SK-N-SH (cell line): ENCODE results near the gene FRMD5. TPM values are rescaled to one million over a fixed set of nuclear protein-coding genes. Genes with fewer than 3 reads are reported as not detected.

ENCODE experiments used
- CTCF ChIA-PET: fragments of 300-600, 350-600 bp; formaldehyde crosslinking; extraction: SDS; loops from one replicate; lab custom pipeline; 2021; lab: Yijun Ruan, JAX
- POLR2A ChIA-PET: fragments of 350-600 bp; sonication (Branson Sonifier 250); formaldehyde crosslinking; extraction: SDS; loops from one replicate; lab custom pipeline; 2020; ENCODE audit warnings: antibody characterized with exemption, inconsistent platforms; lab: Yijun Ruan, JAX
- DNase-seq: peaks from one replicate; pipeline ENCODE4 v3.0.0; 2012
- H2AFZ ChIP-seq: fragments of 200-600 bp; sonication (generic); 2 replicates; pipeline ENCODE4 v1.8.1; 2016; ENCODE audit warnings: antibody characterized with exemption, mild to moderate bottlenecking, low read depth
- H3F3A ChIP-seq: fragments of 200-600 bp; sonication (generic); replicated peaks from 2 replicates; pipeline ENCODE3; 2016; ENCODE audit warnings: antibody characterized with exemption, mild to moderate bottlenecking; ENCODE audit not compliant: insufficient read depth
- H3K27ac ChIP-seq, 2 experiments: fragments of 200-500 bp in 1 of 2; fragments of 200-600 bp in 1 of 2; sonication (Bioruptor generic) in 1 of 2; sonication (generic), shearing (Covaris generic) in 1 of 2; 2 replicates each; pipeline versions ENCODE4 v1.5.1 to v1.6.1; 2014 to 2016; ENCODE audit warnings: low read depth in 2 of 2, inconsistent platforms in 1 of 2, low read length in 1 of 2, mild to moderate bottlenecking in 1 of 2, mixed read lengths in 1 of 2
- H3K27me3 ChIP-seq: fragments of 200-600 bp; sonication (generic), shearing (Covaris generic); 2 replicates; pipeline ENCODE4 v1.6.1; 2016; ENCODE audit warnings: mixed run types; ENCODE audit not compliant: insufficient read depth
- H3K36me3 ChIP-seq, 2 experiments: fragments of 200-500 bp in 1 of 2; fragments of 200-600 bp in 1 of 2; sonication (Bioruptor generic) in 1 of 2; sonication (generic) in 1 of 2; replicated peaks in 1 of 2; 2 replicates each; pipeline versions ENCODE3 to v1.5.1; 2014 to 2016; ENCODE audit warnings: low read length in 1 of 2, mild to moderate bottlenecking in 1 of 2; ENCODE audit not compliant: insufficient read depth in 2 of 2, control insufficient read depth in 1 of 2
- H3K4me1 ChIP-seq, 2 experiments: fragments of 200-500 bp in 1 of 2; fragments of 200-600 bp in 1 of 2; sonication (Bioruptor generic) in 1 of 2; sonication (generic), shearing (Covaris generic) in 1 of 2; 2 replicates each; pipeline versions ENCODE4 v1.5.1 to v1.6.1; 2014 to 2016; ENCODE audit warnings: low read depth in 1 of 2, low read length in 1 of 2, mixed run types in 1 of 2; ENCODE audit not compliant: insufficient read depth in 2 of 2, control insufficient read depth in 1 of 2
- H3K4me2 ChIP-seq: fragments of 200-600 bp; sonication (generic), shearing (Covaris generic); 2 replicates; pipeline ENCODE4 v1.6.1; 2017; ENCODE audit warnings: mixed run types
- H3K4me3 ChIP-seq, 2 experiments: fragments of 200-500 bp in 1 of 2; fragments of 200-600 bp in 1 of 2; sonication (Bioruptor generic) in 1 of 2; sonication (generic), shearing (Covaris generic) in 1 of 2; 2 replicates each; pipeline versions ENCODE4 v1.5.1 to v1.8.1; 2014 to 2016; ENCODE audit warnings: low read depth in 2 of 2, inconsistent platforms in 1 of 2, low read length in 1 of 2, mild to moderate bottlenecking in 1 of 2, mixed read lengths in 1 of 2, moderate library complexity in 1 of 2
- H3K79me2 ChIP-seq: fragments of 200-600 bp; sonication (generic); 2 replicates; pipeline ENCODE4 v1.8.1; 2017; ENCODE audit warnings: mild to moderate bottlenecking; ENCODE audit not compliant: insufficient read depth
- H3K9ac ChIP-seq: fragments of 200-600 bp; sonication (generic); 2 replicates; pipeline ENCODE4 v1.6.1; 2017; ENCODE audit warnings: mixed run types
- H3K9me2 ChIP-seq: fragments of 200-600 bp; sonication (generic); 2 replicates; pipeline ENCODE4 v1.6.1; 2017; ENCODE audit warnings: mixed run types
- H3K9me3 ChIP-seq: fragments of 200-600 bp; sonication (generic); 2 replicates; pipeline ENCODE4 v1.6.1; 2017; ENCODE audit warnings: mixed run types, mild to moderate bottlenecking, moderate library complexity
- H4K20me1 ChIP-seq: fragments of 200-600 bp; sonication (generic); 2 replicates; pipeline ENCODE4 v1.6.1; 2017; ENCODE audit warnings: mild to moderate bottlenecking, mixed run types; ENCODE audit not compliant: insufficient read depth
- FOSL2 ChIP-seq: IDR thresholded peaks from 2 replicates; pipeline ENCODE4 v1.4.0; 2012; ENCODE audit warnings: low read depth, mild to moderate bottlenecking, moderate library complexity, borderline replicate concordance
- JUND ChIP-seq: IDR thresholded peaks from 2 replicates; pipeline ENCODE4 v1.4.0; 2012
- NFIC ChIP-seq: IDR thresholded peaks from 2 replicates; pipeline ENCODE4 v1.4.0; 2012; ENCODE audit warnings: borderline replicate concordance
- NRF1 ChIP-seq: IDR thresholded peaks from 2 replicates; pipeline ENCODE4 v1.6.1; 2012; ENCODE audit warnings: low read depth, mild to moderate bottlenecking, low read length
- POLR2AphosphoS5 ChIP-seq: IDR thresholded peaks from 2 replicates; pipeline ENCODE4 v1.6.1; 2012; ENCODE audit warnings: low read depth, low read length
- RAD21 ChIP-seq: IDR thresholded peaks from 2 replicates; pipeline ENCODE4 v1.6.1; 2012; ENCODE audit warnings: mild to moderate bottlenecking, low read length
- RFX5 ChIP-seq: IDR thresholded peaks from 2 replicates; pipeline ENCODE4 v1.6.1; 2012; ENCODE audit warnings: mild to moderate bottlenecking, improper control_type of control experiment, low read length
- TAF1 ChIP-seq: IDR thresholded peaks from 2 replicates; pipeline ENCODE4 v1.6.1; 2012; ENCODE audit warnings: low read depth, mild to moderate bottlenecking, low read length, moderate library complexity, borderline replicate concordance
- WGBS: methylation state at CpG from one replicate; pipeline ENCODE4 v1.1.6; 2017; ENCODE audit warnings: low lambda C conversion rate; 5-methylcytosine and 5-hydroxymethylcytosine counted together
- polyA plus RNA-seq, 3 experiments: library from polyadenylated mRNA; depleted of rRNA; stranded (reverse); fragments of >200 nt; gene quantifications; 2 replicates each; pipeline ENCODE4 v1.2.3, GENCODE V29; 2012
- TF ChIP-seq, protein P1 (sequence below): IDR thresholded peaks from 2 replicates; pipeline ENCODE4 v1.4.0; 2012; ENCODE audit warnings: low read depth, borderline replicate concordance
- TF ChIP-seq, protein P2 (sequence below): IDR thresholded peaks from 2 replicates; pipeline ENCODE4 v1.6.1; 2012; ENCODE audit warnings: mild to moderate bottlenecking, low read depth, low read length, moderate library complexity

Gene FRMD5
- polyA plus RNA-seq, 1 of the 3 experiments (the other 2 are of a cell fraction) = 24.8 TPM

DNA sequence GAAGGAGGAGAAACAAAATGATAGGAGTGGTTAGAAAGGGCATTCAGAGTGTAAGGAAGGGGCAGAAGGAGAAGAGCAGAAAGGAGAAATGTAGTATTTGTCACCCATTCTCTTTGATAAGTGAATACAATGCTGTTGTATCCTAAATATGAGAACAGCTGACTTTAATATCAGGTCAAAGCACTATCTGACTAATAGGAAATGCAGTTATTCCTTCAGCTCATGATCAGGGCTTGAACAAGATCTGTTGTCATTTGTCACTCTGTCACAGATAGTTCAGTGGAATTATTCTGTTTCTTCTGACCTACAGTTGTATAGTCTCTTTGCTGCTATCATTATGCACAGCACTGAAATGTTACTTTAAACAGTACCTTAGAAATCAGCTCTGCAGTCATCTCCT, 149.4 kb downstream of the FRMD5 start:
- H3K4me1 ChIP-seq = peaks cover 0 to 5% of the 10 kb centered on the region in 2 experiments; a peak in 1 of 4 replicates
- no peaks in the 10 kb centered on the region for H3K9me2 ChIP-seq
- no peak overlapping the region for H3K4me2 ChIP-seq
- H3K36me3 ChIP-seq = no peaks in the 10 kb centered on the region
- ChIA-PET CTCF (no interaction called here), POLR2A (no interaction called here)
- TF ChIP-seq JUND = no peak
- TF ChIP-seq, protein P1, sequence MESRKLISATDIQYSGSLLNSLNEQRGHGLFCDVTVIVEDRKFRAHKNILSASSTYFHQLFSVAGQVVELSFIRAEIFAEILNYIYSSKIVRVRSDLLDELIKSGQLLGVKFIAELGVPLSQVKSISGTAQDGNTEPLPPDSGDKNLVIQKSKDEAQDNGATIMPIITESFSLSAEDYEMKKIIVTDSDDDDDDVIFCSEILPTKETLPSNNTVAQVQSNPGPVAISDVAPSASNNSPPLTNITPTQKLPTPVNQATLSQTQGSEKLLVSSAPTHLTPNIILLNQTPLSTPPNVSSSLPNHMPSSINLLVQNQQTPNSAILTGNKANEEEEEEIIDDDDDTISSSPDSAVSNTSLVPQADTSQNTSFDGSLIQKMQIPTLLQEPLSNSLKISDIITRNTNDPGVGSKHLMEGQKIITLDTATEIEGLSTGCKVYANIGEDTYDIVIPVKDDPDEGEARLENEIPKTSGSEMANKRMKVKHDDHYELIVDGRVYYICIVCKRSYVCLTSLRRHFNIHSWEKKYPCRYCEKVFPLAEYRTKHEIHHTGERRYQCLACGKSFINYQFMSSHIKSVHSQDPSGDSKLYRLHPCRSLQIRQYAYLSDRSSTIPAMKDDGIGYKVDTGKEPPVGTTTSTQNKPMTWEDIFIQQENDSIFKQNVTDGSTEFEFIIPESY = no peak
- no peak for TF ChIP-seq RAD21
- TF ChIP-seq NFIC = no peak
- TF ChIP-seq, protein P2, sequence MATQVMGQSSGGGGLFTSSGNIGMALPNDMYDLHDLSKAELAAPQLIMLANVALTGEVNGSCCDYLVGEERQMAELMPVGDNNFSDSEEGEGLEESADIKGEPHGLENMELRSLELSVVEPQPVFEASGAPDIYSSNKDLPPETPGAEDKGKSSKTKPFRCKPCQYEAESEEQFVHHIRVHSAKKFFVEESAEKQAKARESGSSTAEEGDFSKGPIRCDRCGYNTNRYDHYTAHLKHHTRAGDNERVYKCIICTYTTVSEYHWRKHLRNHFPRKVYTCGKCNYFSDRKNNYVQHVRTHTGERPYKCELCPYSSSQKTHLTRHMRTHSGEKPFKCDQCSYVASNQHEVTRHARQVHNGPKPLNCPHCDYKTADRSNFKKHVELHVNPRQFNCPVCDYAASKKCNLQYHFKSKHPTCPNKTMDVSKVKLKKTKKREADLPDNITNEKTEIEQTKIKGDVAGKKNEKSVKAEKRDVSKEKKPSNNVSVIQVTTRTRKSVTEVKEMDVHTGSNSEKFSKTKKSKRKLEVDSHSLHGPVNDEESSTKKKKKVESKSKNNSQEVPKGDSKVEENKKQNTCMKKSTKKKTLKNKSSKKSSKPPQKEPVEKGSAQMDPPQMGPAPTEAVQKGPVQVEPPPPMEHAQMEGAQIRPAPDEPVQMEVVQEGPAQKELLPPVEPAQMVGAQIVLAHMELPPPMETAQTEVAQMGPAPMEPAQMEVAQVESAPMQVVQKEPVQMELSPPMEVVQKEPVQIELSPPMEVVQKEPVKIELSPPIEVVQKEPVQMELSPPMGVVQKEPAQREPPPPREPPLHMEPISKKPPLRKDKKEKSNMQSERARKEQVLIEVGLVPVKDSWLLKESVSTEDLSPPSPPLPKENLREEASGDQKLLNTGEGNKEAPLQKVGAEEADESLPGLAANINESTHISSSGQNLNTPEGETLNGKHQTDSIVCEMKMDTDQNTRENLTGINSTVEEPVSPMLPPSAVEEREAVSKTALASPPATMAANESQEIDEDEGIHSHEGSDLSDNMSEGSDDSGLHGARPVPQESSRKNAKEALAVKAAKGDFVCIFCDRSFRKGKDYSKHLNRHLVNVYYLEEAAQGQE = no peak
- no peak for TF ChIP-seq POLR2AphosphoS5
- no peak for TF ChIP-seq TAF1
- H2AFZ ChIP-seq = no peak overlapping the region
- H3K27me3 ChIP-seq = no peaks in the 10 kb centered on the region
- DNase-seq = no peak
- H3K9me3 ChIP-seq = no peaks in the 10 kb centered on the region
- no peak overlapping the region for H3K4me3 ChIP-seq
- H4K20me1 ChIP-seq = no peaks in the 10 kb centered on the region
- no peak overlapping the region for H3K9ac ChIP-seq
- peak overlapping the region in 1 of 2 experiments; percentile 19; a peak in 1 of 4 replicates for H3K27ac ChIP-seq
- H3F3A ChIP-seq = peaks cover 14% of the 10 kb centered on the region
- peaks cover 42% of the 10 kb centered on the region for H3K79me2 ChIP-seq

DNA sequence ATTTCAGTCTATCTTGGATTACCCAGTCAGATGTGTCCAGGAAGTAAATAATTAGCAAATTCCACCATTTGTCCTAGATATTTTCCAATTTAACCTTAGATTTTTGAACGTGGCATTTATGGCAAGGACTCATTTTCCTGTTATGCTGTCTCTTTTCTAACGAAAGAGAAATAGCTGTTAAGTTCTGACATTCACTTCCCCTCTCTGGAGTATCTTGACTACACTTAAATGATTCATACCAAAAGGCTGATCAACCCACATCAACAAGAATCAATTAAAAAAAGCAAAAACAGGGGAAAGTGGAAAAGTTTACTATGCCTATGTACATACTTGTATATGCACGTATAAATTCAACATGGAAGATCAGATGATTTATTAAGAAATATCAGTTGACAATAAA, 149.9 kb downstream of the FRMD5 start:
- Histone ChIP-seq H3K27me3 (no peaks in the 10 kb centered on the region), H3K36me3 (no peaks in the 10 kb centered on the region), H3K79me2 (peaks cover 44% of the 10 kb centered on the region), H3K4me3 (no peak overlapping the region), H3K4me2 (no peak overlapping the region), H3K4me1 (peaks cover 0 to 5% of the 10 kb centered on the region in 2 experiments; a peak in 1 of 4 replicates), H3F3A (peaks cover 14% of the 10 kb centered on the region), H3K9me2 (no peaks in the 10 kb centered on the region), H3K27ac (peak overlapping the region in 1 of 2 experiments; percentile 19; a peak in 1 of 4 replicates), H3K9me3 (no peaks in the 10 kb centered on the region), H2AFZ (no peak overlapping the region), H4K20me1 (no peaks in the 10 kb centered on the region), H3K9ac (no peak overlapping the region)
- DNase-seq = no peak
- POLR2A ChIA-PET = no interaction called here
- WGBS = 63% methylated on average over 3 of the region's 3 CpGs
- CTCF ChIA-PET = no interaction called here
- TF ChIP-seq NRF1 = no peak
- no peak for TF ChIP-seq FOSL2
- TF ChIP-seq RFX5 = no peak
